Stimulated activated CD4-positive, alpha-beta T cell treated with anti-CD3 and anti-CD28 coated beads, Interleukin-2, amount 100 ng/mL, for 48 hours (primary cell): ENCODE results near the gene TNFAIP1.
A peak's percentile ranks its signal among the peaks of the same experiment; 100 is the strongest.
"Not testable (repeated sequence)": the region's sequence is repeated elsewhere in the genome, so short reads cannot be mapped to it uniquely, and the experiment has no call there.

Experiments used
- DNase-seq, 2 donors: peaks; one replicate each; pipeline ENCODE4 v3.0.0-alpha.2; 2020

TNFAIP1 gene

GRCh38 chr17:28335201-28335958, at the start of gene TNFAIP1, which contains the start of gene IFT20:
TNFAIP1 (plus strand) TSS chr17:28335761; CDS start chr17:28339522, 3,761 bp downstream.
IFT20 (minus strand) TSS chr17:28335472; CDS start chr17:28331985, 3,487 bp downstream.
- peak; percentile 91 to 92 for DNase-seq

GRCh38 chr17:28285965-28286364, 49.6 kb upstream of the TNFAIP1 start:
- no peak for DNase-seq

- no peak for DNase-seq
Observed at GRCh38 chr17:28290703-28291102, 44.9 kb upstream of the TNFAIP1 start.

GRCh38 chr17:28291780-28292330, 43.7 kb upstream of the TNFAIP1 start:
- no peak for DNase-seq

- not testable (repeated sequence) for DNase-seq
Observed at GRCh38 chr17:28292878-28293277, 42.7 kb upstream of the TNFAIP1 start.

GRCh38 chr17:28293994-28294393, 41.6 kb upstream of the TNFAIP1 start:
- DNase-seq = no peak

DNA sequence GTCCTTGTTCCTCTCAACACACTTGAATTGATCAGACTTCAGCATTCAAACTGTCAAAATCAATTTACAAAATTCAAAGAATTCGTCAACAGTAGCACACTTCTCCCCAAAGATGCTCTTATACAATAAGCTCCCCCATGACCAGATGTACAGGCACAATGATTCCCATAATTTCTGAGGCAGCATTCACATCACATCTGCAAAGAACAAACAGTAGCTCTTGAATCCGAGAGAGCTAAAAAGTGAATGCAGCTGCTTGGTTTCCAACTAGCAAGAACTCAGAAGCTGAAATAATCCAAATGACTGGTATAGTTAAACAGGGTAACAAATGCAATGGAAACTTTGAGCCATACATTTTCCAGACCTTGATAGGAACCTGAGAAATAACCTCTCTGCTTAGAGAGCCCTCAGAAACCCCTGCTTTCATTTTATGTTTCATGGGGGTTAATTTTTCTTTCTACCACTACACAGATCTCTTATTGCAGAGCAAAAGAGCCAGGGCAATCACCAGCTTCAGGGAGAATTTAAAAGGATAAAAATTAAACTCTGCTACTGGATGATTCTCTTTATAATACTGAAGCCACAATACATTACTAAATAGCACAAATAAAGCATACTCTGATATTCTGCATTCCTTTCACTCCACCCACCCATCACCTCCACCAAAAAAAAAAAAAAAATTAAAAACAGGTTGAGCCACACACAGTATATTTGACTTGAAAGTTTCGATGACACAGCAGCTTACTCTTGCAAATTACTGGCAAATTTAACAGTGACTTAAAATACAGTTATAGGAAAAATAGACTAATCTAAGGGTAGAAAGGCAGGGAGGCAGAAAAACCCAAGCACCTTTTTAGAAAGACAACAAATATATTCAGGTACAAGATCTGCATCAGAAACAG, 39.6 kb upstream of the TNFAIP1 start:
- DNase-seq = no peak

DNA sequence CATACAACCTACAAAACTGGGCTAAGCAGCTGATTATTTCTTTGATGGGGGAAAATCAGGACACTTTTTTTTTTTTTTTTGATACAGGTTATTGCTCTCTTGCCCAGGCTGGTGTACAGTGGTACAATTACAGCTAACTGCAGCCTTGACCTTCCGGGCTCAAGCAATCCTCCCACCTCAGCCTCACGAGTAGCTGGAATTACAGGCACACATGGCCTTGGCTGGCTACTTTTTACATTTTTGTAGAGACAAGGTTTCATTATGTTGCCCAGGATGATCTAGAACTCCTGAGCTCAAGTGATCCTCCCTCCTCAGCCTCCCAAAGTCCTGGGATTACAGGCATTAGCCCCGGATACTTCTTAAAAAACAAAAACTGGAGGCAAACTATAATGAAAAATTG, 37.1 kb upstream of the TNFAIP1 start:
- DNase-seq = no peak

GRCh38 chr17:28306954-28307401, 28.6 kb upstream of the TNFAIP1 start:
- no peak for DNase-seq

DNA sequence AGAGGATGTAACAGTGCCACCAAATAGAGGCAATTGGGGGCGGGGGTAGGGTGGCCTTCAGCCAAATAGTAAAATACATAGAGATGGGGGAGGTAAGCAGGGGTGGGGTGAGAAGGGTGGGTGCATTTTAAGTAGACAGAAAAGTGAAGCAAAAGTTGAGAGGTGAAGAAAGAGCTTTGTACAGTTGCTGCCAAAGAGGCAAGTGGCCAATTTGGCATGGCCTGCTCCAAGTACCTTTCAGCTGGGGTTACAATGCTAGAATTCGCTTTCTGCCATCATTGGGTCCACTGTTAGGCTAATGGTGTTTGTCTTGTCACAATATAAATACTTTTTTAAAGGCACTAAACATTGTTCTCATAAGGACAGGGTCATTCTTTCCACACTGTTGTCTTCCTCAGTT, 21.7 kb upstream of the TNFAIP1 start:
- no peak for DNase-seq

DNA sequence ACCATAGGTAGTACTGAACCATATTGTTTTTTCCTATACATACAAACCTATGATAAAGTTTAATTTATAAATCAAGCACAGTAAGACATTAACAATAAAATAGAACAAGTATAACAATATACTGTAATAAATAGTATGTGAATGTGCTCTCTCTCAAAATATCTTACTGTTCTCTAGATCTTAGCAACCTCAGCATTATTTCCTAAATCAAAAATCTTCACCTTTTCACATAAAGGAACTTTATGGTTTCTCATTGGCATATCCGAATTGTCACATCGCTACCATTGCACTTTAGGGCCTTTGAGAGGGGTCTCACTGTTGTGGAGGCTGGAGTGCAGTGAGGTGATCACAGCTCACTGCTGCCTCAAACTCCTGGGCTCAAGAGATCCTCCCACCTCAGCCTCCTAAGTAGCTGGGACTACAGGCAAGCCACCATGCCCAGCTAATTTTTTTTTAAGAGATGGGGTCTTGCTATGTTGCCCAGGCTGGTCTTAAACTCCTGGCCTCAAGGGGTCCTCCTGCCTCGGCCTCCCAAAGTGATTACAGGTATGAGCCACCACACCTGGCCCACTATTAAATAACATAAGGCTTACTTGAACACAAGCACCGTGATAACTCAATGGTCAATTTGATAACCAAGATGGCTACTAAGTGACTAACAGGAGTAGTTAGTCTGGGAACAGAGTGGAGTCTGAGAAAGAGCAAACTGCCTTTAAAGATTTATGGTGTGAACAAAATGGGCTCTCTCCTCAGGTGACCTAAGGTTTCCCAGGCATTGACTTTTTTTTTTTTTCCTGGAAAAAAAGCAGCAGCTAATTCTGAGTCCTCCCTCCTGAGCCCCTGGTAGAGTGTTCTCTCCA, 19.5 kb upstream of the TNFAIP1 start:
- DNase-seq = no peak

GRCh38 chr17:28317099-28317965, 18.2 kb upstream of the TNFAIP1 start:
- DNase-seq = no peak

- no peak for DNase-seq
Observed at GRCh38 chr17:28317966-28318758, 17.4 kb upstream of the TNFAIP1 start.

DNA sequence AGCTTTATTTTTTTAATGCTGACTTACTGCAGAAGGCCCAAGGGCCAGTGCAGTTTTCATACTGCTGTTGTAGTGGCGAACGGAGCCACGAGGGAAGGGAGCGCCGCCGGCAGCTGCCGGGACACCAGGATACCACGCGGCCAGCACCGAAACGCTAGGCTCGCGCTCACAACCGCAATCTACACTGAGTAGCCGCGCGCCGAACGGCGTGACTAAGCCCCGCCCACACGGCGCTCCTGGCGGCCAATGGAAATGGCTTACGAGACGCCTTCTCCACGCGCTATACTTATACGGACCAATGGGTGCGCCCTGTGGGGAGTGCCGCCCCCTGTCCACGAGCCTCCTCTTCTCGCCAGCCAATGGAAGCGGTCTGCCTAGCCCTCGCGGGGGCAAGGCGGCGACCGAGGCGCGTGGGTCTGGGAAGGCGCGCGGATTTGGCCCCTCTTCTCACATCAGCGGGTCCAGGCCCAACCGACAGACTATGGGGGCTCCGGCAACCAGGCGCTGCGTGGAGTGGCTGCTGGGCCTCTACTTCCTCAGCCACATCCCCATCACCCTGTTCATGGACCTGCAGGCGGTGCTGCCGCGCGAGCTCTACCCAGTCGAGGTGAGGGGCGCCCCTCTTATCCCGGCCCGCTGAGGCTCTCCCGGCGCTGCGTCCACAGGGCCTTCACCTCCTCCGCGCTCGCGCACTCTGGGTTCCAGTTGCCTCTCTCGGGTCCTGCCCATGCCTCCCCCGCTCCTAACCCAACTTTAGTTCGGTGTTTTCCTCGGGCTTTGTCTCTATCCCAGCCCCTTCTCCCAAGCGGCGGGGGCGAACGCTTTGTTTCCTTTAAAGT, 16.6 kb upstream of the TNFAIP1 start, which contains the start of gene TMEM97:
TMEM97 (plus strand) TSS at position 442 of the 839 bp plus-strand sequence; CDS start at position 482, 40 bp downstream.
- DNase-seq = peak; percentile 94 to 95

GRCh38 chr17:28319598-28319935, 16.0 kb upstream of the TNFAIP1 start:
- no peak for DNase-seq

DNA sequence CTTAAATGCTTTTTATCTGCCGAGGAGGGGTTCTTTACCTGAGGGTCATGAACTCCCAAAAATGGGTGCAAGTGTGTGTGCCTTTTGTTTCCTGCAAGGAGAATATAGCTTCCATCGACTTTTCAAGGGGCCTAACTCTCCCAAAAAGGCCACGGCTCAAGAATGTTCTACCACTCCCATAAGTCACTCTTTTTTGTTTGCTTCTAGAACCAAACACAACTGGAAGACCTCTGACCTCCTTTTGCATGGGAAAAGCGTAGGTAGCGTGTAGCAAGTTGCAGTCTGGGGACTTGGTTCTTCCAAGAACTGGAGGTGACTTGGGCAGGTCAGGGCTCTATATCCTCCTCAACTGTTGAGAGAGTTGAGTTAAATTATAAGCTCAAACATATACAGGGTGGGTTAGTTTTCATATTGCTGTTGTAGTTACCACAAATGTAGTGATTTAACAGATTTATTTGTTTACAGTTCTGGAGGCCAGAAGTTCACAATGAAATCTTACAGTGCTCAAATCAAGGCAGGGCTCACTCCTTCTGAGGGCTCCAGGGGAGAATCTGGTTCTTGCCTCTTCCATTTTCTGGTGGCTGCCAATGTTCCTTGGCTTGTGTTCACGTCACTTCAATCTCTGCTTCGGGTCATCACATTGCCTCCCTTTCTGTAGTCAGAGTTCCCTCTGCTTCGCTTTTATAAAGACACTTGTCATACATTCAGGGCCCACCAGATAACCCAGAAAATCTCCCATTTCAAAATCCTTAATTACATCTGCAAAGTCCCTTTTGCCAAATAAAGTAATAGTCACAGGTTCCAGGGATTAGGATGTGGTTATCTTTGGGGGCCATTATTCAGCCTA, 15.1 kb upstream of the TNFAIP1 start:
- no peak for DNase-seq

DNA sequence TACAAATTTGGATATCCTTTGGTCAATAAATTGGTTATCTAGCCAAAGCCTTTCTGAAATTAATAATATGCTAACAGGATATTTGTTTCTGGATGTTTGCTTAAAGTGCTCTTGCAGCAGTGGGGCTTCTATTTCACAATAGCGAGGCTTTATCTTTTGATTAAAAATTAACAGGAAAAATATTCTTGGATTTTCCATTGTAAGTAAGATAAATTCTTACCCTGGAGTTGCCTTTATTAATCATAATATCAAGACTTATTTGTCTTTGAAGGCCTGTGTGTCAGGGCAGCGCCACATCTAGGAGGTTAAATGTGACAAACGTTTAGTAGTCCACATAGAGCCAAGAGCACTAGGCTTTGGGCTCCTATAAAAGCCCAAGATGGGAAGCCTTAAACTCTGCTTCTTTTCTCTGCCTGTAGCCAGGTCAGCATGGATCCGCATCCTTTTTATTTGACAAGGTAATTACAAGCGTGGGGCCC, 11.3 kb upstream of the TNFAIP1 start:
- no peak for DNase-seq

- DNase-seq = no peak
Observed at GRCh38 chr17:28324781-28325180, 10.8 kb upstream of the TNFAIP1 start.
